Activated B cell treated with CpG ODN at 0.5 μM for 24 hours (primary cell): Measurements from ENCODE around the gene EFS. TPM values are rescaled to one million over a fixed set of nuclear protein-coding genes. Genes with fewer than 3 reads are reported as not detected.

Experiments
- ATAC-seq: fragments of 200-7000 bp; cut with Tn5 transposase; one replicate; pipeline ENCODE4 v1.10.0; 2021; ENCODE audit warnings: low read depth, mild to moderate bottlenecking, moderate library complexity
- CTCF ChIA-PET: fragments of 350-600 bp; sonication (Branson Sonifier 250); formaldehyde crosslinking; loops from one replicate; lab custom pipeline; 2021; ENCODE audit warnings: antibody characterized with exemption; lab: Charles Lee
- POLR2A ChIA-PET: fragments of 350-600 bp; sonication (Branson Sonifier 250); formaldehyde crosslinking; loops from one replicate; lab custom pipeline; 2021; ENCODE audit warnings: antibody characterized with exemption; lab: Charles Lee
- DNase-seq: peaks from one replicate; pipeline ENCODE4 v3.0.0; 2022
- H3K27ac Mint-ChIP-seq: one replicate; pipeline ENCODE4 v1.8.0; 2020; ENCODE audit warnings: mixed read lengths
- H3K27me3 Mint-ChIP-seq: one replicate; pipeline ENCODE4 v1.8.0; 2021; ENCODE audit warnings: mixed read lengths
- H3K36me3 Mint-ChIP-seq: one replicate; pipeline ENCODE4 v1.8.0; 2021; ENCODE audit warnings: low read depth, mixed read lengths
- H3K4me1 Mint-ChIP-seq: one replicate; pipeline ENCODE4 v1.8.0; 2021; ENCODE audit warnings: mixed read lengths
- H3K4me3 Mint-ChIP-seq: one replicate; pipeline ENCODE4 v1.8.0; 2020; ENCODE audit warnings: mild to moderate bottlenecking, mixed read lengths
- H3K9me3 Mint-ChIP-seq: one replicate; pipeline ENCODE4 v1.8.0; 2020; ENCODE audit warnings: mixed read lengths
- CTCF ChIP-seq: fragments of 200-600 bp; IDR thresholded peaks from one replicate; pipeline ENCODE4 v1.8.0; 2022; ENCODE audit warnings: antibody characterized with exemption, mild to moderate bottlenecking
- intact Hi-C: fragments of 100-400 bp; cut with micrococcal nuclease; formaldehyde crosslinking; loops from one replicate; pipeline ENCODE4 v1.15.1; 2024
- total RNA-seq: library from RNA; stranded (reverse); gene quantifications from 2 replicates; pipeline ENCODE4 v1.2.3, GENCODE V29; 2022

The EFS gene
- total RNA-seq, 1 donor from 2014 or later, result not detected

GRCh38 chr14:23409966-23410635 is 45.1 kb upstream of the EFS start:
- no peak overlapping the region for H3K4me3 Mint-ChIP-seq
- DNase-seq (no peak), ATAC-seq (no peak)
- H3K27me3 Mint-ChIP-seq, result peaks cover 39% of the 10 kb centered on the region
- POLR2A ChIA-PET, result interaction anchor here (0.6 kb wide), 1 partner anchor 831 kb away, joined by 3 read pairs; no protein-coding TSS in a partner anchor
- intact Hi-C loops, result no loop called here
- H3K36me3 Mint-ChIP-seq, result no peaks in the 10 kb centered on the region
- peaks cover 14% of the 10 kb centered on the region for H3K4me1 Mint-ChIP-seq
- H3K9me3 Mint-ChIP-seq, result no peaks in the 10 kb centered on the region
- no peak overlapping the region for H3K27ac Mint-ChIP-seq
- CTCF ChIA-PET, result no interaction called here
- TF ChIP-seq CTCF, result no peak

- DNase-seq (no peak), ATAC-seq (no peak)
- no peaks in the 10 kb centered on the region for H3K9me3 Mint-ChIP-seq
- peaks cover 14% of the 10 kb centered on the region for H3K4me1 Mint-ChIP-seq
- H3K27me3 Mint-ChIP-seq, result peaks cover 44% of the 10 kb centered on the region
- intact Hi-C loops, result no loop called here
- CTCF ChIA-PET, result no interaction called here
- no peak for TF ChIP-seq CTCF
- POLR2A ChIA-PET, result interaction anchor here (0.6 kb wide), 1 partner anchor 832 kb away, joined by 3 read pairs; no protein-coding TSS in a partner anchor
- no peak overlapping the region for H3K27ac Mint-ChIP-seq
- H3K36me3 Mint-ChIP-seq, result no peaks in the 10 kb centered on the region
- no peak overlapping the region for H3K4me3 Mint-ChIP-seq
Observed at GRCh38 chr14:23409475-23409874, 44.5 kb upstream of the EFS start.

GRCh38 chr14:23408307-23408630 is 43.3 kb upstream of the EFS start:
- H3K36me3 Mint-ChIP-seq, result no peaks in the 10 kb centered on the region
- ATAC-seq (no peak), DNase-seq (no peak)
- H3K4me3 Mint-ChIP-seq, result no peak overlapping the region
- no peaks in the 10 kb centered on the region for H3K9me3 Mint-ChIP-seq
- peaks cover 16% of the 10 kb centered on the region for H3K4me1 Mint-ChIP-seq
- POLR2A ChIA-PET, result no interaction called here
- intact Hi-C loops, result no loop called here
- no peak for TF ChIP-seq CTCF
- H3K27me3 Mint-ChIP-seq, result peaks cover 52% of the 10 kb centered on the region
- CTCF ChIA-PET, result no interaction called here
- H3K27ac Mint-ChIP-seq, result no peak overlapping the region

- H3K27me3 Mint-ChIP-seq, result peaks cover 56% of the 10 kb centered on the region
- ChIA-PET POLR2A (no interaction called here), CTCF (no interaction called here)
- no peak within 1 kb of the TSS for H3K4me3 Mint-ChIP-seq
- H3K36me3 Mint-ChIP-seq, result no peaks in the 10 kb centered on the region
- intact Hi-C loops, result no loop called here
- TF ChIP-seq CTCF, result no peak
- peaks cover 16% of the 10 kb centered on the region for H3K4me1 Mint-ChIP-seq
- H3K9me3 Mint-ChIP-seq, result no peaks in the 10 kb centered on the region
- DNase-seq (no peak), ATAC-seq (no peak)
- no peak within 1 kb of the TSS for H3K27ac Mint-ChIP-seq
Observed at GRCh38 chr14:23407516-23408306, 42.7 kb upstream of the EFS start, which contains the start of gene MYH6. MYH6 (minus strand) TSS chr14:23408273; CDS start chr14:23407223, 1,050 bp downstream.

GRCh38 chr14:23406725-23407355 is 41.9 kb upstream of the EFS start:
- Mint-ChIP-seq H3K4me3 (no peak overlapping the region), H3K27ac (no peak overlapping the region), H3K36me3 (no peaks in the 10 kb centered on the region), H3K27me3 (peaks cover 55% of the 10 kb centered on the region), H3K4me1 (peaks cover 16% of the 10 kb centered on the region), H3K9me3 (no peaks in the 10 kb centered on the region)
- POLR2A ChIA-PET, result no interaction called here
- ATAC-seq (no peak), DNase-seq (no peak)
- no peak for TF ChIP-seq CTCF
- CTCF ChIA-PET, result no interaction called here
- intact Hi-C loops, result no loop called here
